ENCODE measurements around the gene C1S.

DNA sequence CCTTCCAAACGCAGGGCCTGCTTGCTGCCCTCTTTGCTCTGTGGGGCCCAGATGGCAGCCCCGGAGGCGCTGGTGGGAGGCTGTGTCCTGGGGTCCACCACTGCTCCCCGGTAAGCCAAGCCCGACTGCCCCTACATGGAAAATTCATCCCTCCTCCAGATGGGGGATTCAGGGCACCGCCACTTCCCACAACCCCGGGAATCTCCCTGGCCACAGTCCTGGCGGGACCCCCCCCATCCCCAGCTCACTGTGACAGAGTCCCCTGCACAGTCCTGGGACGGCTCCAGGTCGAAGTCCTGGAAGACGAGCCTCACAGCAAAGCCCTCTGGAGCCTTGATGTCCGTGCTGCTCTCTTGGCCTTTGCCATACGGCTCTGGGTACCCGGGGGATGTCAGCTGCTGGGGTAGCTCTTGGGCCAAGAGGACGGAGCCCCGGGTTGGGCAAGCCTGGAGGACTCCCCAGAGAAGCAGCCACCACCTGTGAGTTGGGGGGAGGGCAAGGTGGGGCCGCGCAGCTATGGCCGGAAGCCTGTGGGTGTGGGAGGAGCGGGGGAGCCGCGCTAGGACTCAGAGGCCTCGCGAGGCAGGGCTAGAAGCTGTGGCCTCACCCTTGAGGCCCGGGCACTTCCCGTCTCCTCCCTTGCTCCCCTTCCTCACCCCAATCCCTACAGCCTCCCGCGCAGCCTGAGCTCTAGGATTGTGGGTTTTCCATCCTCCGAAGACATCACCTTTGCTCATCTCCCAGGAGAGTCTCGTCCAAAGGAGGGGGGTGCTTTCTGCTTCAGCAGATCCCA is 47.7 kb downstream of the C1S start:
- TF ChIP-seq CTCF (IDR thresholded peaks at IDR 0.05) (no peak), ZFX (IDR thresholded peaks at IDR 0.05; ENCODE audit: borderline replicate concordance) (no peak)

All from 22Rv1 (cell line).